ENCODE results near the gene TRUB2.

Gene TRUB2, protein sequence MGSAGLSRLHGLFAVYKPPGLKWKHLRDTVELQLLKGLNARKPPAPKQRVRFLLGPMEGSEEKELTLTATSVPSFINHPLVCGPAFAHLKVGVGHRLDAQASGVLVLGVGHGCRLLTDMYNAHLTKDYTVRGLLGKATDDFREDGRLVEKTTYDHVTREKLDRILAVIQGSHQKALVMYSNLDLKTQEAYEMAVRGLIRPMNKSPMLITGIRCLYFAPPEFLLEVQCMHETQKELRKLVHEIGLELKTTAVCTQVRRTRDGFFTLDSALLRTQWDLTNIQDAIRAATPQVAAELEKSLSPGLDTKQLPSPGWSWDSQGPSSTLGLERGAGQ

GRCh38 chr9:128322404-128323211 is at the start of gene TRUB2, which contains the start of gene COQ4:
TRUB2 (minus strand) TSS chr9:128322447; CDS start chr9:128322408, 39 bp downstream.
COQ4 (plus strand) TSS chr9:128322839; CDS start chr9:128322859, 20 bp downstream.
- peak within 1 kb of the TSS; percentile 93 for H3K4me3 ChIP-seq (ENCODE audit: low read length)
- no peak for TF ChIP-seq CTCF (conservative IDR thresholded peaks at IDR 0.05; ENCODE audit: low read depth, low read length)
- peak; percentile 75 for DNase-seq (ENCODE audit: low read depth)

- peak overlapping the region; percentile 82 for H3K4me3 ChIP-seq (ENCODE audit: low read length)
- no peak for TF ChIP-seq CTCF (conservative IDR thresholded peaks at IDR 0.05; ENCODE audit: low read depth, low read length)
- DNase-seq (ENCODE audit: low read depth), result no peak
Measured at GRCh38 chr9:128371630-128372117, 49.4 kb upstream of the TRUB2 start.

DNA sequence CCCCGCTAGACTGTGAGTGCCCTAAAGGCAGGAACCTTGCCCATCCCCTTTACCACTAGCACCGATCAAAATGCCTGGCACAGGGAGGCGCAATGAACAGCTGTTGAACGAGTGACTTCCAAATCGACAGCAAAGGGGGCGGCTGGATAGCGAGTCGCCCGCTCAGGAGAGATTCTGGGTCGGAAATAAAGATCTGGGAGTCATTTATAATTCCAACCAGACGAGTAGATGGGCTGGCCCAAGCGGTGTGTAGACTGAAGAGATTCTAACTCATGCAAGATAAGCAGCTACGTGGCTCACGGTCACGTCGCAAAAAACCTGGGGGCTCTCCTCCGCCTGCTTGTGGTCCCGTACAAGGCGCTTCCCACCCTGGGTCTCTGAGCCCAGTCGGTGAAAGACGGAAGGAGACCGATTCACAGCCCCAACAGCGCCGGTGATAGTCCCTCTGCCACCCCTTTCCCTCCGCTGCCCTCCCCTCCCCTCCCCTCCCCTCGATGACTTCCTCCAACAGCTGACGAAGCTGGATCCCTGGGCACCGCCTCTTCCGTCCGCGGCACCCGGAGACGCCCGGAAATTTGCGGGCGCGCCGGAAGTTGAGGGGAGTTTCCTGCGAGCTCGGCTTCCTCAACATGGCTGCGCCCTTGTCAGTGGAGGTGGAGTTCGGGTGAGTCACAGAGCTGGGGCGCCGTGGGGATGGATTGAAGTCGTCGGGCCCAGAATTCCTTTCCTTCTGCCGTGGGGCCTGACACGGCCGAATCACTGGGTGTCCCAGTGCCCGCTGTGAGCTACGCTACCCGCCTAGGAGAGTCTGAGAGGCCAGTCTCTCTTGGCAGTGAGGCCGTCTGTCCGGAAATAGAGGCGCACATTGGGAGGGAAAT is 48.7 kb upstream of the TRUB2 start, which contains the start of gene URM1:
URM1 (plus strand) TSS at position 623 of the 878 bp plus-strand sequence; CDS start at position 630, 7 bp downstream.
- H3K4me3 ChIP-seq (ENCODE audit: low read length), result peak within 1 kb of the TSS; percentile 82
- peak; percentile 18 for TF ChIP-seq CTCF (conservative IDR thresholded peaks at IDR 0.05; ENCODE audit: low read depth, low read length)
- DNase-seq (ENCODE audit: low read depth), result peak; percentile 78

- peak overlapping the region; percentile 82 for H3K4me3 ChIP-seq (ENCODE audit: low read length)
- DNase-seq (ENCODE audit: low read depth), result no peak
- TF ChIP-seq CTCF (conservative IDR thresholded peaks at IDR 0.05; ENCODE audit: low read depth, low read length), result no peak
Measured at GRCh38 chr9:128370367-128370751, 48.1 kb upstream of the TRUB2 start.

DNA sequence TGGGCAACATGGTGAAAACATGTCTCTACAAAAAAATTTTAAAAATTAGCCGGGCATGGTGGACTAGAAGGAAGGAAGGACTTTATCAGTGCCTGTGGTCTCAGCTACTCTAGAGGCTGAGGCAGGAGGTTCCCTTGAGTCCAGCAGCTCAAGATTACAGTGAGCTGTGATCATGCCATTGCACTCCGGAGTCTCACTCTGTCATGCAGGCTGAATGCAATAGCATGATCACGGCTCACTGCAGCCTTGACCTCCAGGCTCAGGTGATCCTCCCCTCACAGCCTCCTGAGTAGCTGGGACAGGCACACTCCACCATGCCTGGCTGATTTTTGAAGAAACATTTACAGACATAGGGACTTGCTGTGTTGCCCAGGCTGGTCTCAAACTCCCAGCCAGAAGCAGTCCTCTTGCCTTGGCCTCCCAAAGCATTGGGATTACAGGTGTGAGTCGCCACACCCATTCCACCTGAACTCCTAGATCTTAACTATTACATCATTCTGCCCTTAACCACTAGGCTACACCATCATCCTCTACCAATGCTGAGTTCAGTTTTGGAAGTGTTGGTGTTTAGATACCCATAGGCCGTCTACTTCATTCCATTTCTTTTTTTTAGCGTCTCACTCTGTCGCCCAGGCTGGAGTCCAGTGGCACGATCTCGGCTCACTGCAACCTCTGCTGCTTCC is 46.9 kb upstream of the TRUB2 start:
- no peak overlapping the region for H3K4me3 ChIP-seq (ENCODE audit: low read length)
- DNase-seq (ENCODE audit: low read depth), result no peak
- no peak for TF ChIP-seq CTCF (conservative IDR thresholded peaks at IDR 0.05; ENCODE audit: low read depth, low read length)

DNA sequence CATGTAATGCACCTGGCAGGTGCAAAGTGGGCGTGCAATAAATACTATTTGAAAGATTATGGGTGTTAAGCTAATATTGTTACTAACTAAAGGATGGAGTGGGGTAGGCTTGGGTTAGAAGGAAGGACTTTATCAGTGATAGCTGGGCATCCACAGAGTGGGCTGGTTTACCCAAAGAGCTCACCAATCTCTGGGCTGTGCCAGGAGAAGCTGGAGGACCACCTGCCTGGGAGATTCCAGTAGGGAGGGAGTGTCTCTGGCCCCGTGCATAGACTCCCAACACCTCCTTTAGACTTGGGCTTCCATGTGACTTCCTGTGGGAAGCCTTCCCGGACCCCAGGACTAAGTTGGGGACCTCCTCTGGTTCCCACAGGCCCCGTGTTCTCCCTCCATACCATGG is 43.3 kb upstream of the TRUB2 start:
- no peak overlapping the region for H3K4me3 ChIP-seq (ENCODE audit: low read length)
- no peak for DNase-seq (ENCODE audit: low read depth)
- no peak for TF ChIP-seq CTCF (conservative IDR thresholded peaks at IDR 0.05; ENCODE audit: low read depth, low read length)

All from retinal pigment epithelial cell (primary cell).